ENCODE results near the gene OR2AK2.
"Not testable (repeated sequence)": the region's sequence is repeated elsewhere in the genome, so short reads cannot be mapped to it uniquely, and the experiment has no call there.

The OR2AK2 gene

GRCh38 chr1:247964933-247965332 is at the start of gene OR2AK2:
TSS of gene OR2AK2 (plus strand) at chr1:247965233. CDS start at chr1:247965377, 144 bp downstream.
- no peak for DNase-seq

GRCh38 chr1:247919952-247920351 is 45.1 kb upstream of the OR2AK2 start, which contains the start of gene OR2T8:
TSS of gene OR2T8 (plus strand) at chr1:247920252. CDS start at chr1:247921018, 766 bp downstream.
- no peak for DNase-seq

GRCh38 chr1:247923941-247924340 is 41.1 kb upstream of the OR2AK2 start:
- DNase-seq = no peak

GRCh38 chr1:247924868-247925267 is 40.2 kb upstream of the OR2AK2 start, which contains the start of gene OR2AJ1:
TSS of gene OR2AJ1 (plus strand) at chr1:247924889. CDS start at chr1:247933769, 8,880 bp downstream.
- DNase-seq = no peak

- no peak for DNase-seq
These were observed 31.0 kb upstream of the OR2AK2 start for GRCh38 chr1:247933989-247934388.

GRCh38 chr1:247935781-247936180 is 29.3 kb upstream of the OR2AK2 start:
- no peak for DNase-seq

- no peak for DNase-seq
These were observed 28.6 kb upstream of the OR2AK2 start for GRCh38 chr1:247936415-247936814.

GRCh38 chr1:247936965-247937734 is 27.9 kb upstream of the OR2AK2 start:
- not testable (repeated sequence) for DNase-seq

- no peak for DNase-seq
These were observed 22.4 kb upstream of the OR2AK2 start for GRCh38 chr1:247942624-247943023.

- DNase-seq = no peak
These were observed 16.5 kb upstream of the OR2AK2 start, which contains the start of gene OR2L8 for GRCh38 chr1:247948558-247948957. TSS of gene OR2L8 (plus strand) at chr1:247948858. CDS start at chr1:247948858, 0 bp downstream.

- DNase-seq = no peak
These were observed 11.6 kb upstream of the OR2AK2 start for GRCh38 chr1:247953408-247953807.

GRCh38 chr1:247961791-247962190 is 3.2 kb upstream of the OR2AK2 start:
- no peak for DNase-seq

- DNase-seq = no peak
These were observed 2.0 kb upstream of the OR2AK2 start for GRCh38 chr1:247962911-247963588.

- DNase-seq = no peak
These were observed 1.6 kb downstream of the OR2AK2 start for GRCh38 chr1:247966532-247967204.

- no peak for DNase-seq
These were observed 28.0 kb downstream of the OR2AK2 start for GRCh38 chr1:247992986-247993385.

- no peak for DNase-seq
These were observed 33.8 kb downstream of the OR2AK2 start for GRCh38 chr1:247998811-247999210.

GRCh38 chr1:248000169-248000568 is 35.1 kb downstream of the OR2AK2 start:
- DNase-seq = no peak

GRCh38 chr1:248007778-248008177 is 42.7 kb downstream of the OR2AK2 start:
- no peak for DNase-seq

- no peak for DNase-seq
These were observed 44.6 kb downstream of the OR2AK2 start for GRCh38 chr1:248009681-248010080.

GRCh38 chr1:248013229-248013710 is 48.2 kb downstream of the OR2AK2 start, which contains the start of gene OR2L5:
TSS of gene OR2L5 (plus strand) at chr1:248013660. CDS start at chr1:248021948, 8,288 bp downstream.
- DNase-seq = no peak

- DNase-seq = no peak
These were observed 50.8 kb downstream of the OR2AK2 start for GRCh38 chr1:248015803-248016202.
